SJCRH30 (cell line): ENCODE measurements around the gene SLC22A23. TPM values are rescaled to one million over a fixed set of nuclear protein-coding genes. Genes with fewer than 3 reads are reported as not detected.

ENCODE experiments used
- DNase-seq, 2 experiments: peaks; one replicate each; pipeline ENCODE4 v3.0.0-alpha.2; 2015 to 2020
- H3K27ac ChIP-seq: fragments of 250-450 bp; sonication (Bioruptor Pico); 2 replicates; pipeline ENCODE4 v1.5.1; 2020; ENCODE audit warnings: mild to moderate bottlenecking, moderate library complexity
- H3K27me3 ChIP-seq: fragments of 250-450 bp; sonication (Bioruptor Pico); 2 replicates; pipeline ENCODE4 v1.5.1; 2020; ENCODE audit warnings: mild to moderate bottlenecking, moderate library complexity
- H3K36me3 ChIP-seq: fragments of 250-450 bp; sonication (Bioruptor Pico); 2 replicates; pipeline ENCODE4 v1.5.1; 2020; ENCODE audit warnings: mild to moderate bottlenecking, moderate library complexity
- H3K4me1 ChIP-seq: fragments of 250-450 bp; sonication (Bioruptor Pico); 2 replicates; pipeline ENCODE4 v1.5.1; 2020; ENCODE audit warnings: mild to moderate bottlenecking, moderate library complexity
- H3K4me3 ChIP-seq: fragments of 250-450 bp; sonication (Bioruptor Pico); 2 replicates; pipeline ENCODE4 v1.5.1; 2020; ENCODE audit warnings: mild to moderate bottlenecking, moderate library complexity
- H3K9me3 ChIP-seq: fragments of 250-450 bp; sonication (Bioruptor Pico); replicated peaks from 2 replicates; pipeline ENCODE4 v1.5.1; 2020; ENCODE audit warnings: mild to moderate bottlenecking, moderate library complexity
- total RNA-seq: library from RNA; depleted of rRNA; stranded (reverse); fragments of >200 nt; shearing (Covaris generic); gene quantifications from 2 replicates; pipeline ENCODE4 v1.2.3, GENCODE V29; 2014

The SLC22A23 gene
- total RNA-seq, 1 experiment from 2014 or later = 0.43 TPM

GRCh38 chr6:3412779-3413500 is 43.9 kb downstream of the SLC22A23 start:
- Histone ChIP-seq H3K4me1 (no peaks in the 10 kb centered on the region), H3K9me3 (no peaks in the 10 kb centered on the region), H3K36me3 (no peaks in the 10 kb centered on the region), H3K4me3 (no peak overlapping the region), H3K27me3 (no peaks in the 10 kb centered on the region), H3K27ac (no peak overlapping the region)
- no peak for DNase-seq

GRCh38 chr6:3411967-3412778 is 44.7 kb downstream of the SLC22A23 start:
- Histone ChIP-seq H3K27me3 (no peaks in the 10 kb centered on the region), H3K36me3 (no peaks in the 10 kb centered on the region), H3K27ac (no peak overlapping the region), H3K9me3 (no peaks in the 10 kb centered on the region), H3K4me3 (no peak overlapping the region), H3K4me1 (no peaks in the 10 kb centered on the region)
- DNase-seq = no peak

DNA sequence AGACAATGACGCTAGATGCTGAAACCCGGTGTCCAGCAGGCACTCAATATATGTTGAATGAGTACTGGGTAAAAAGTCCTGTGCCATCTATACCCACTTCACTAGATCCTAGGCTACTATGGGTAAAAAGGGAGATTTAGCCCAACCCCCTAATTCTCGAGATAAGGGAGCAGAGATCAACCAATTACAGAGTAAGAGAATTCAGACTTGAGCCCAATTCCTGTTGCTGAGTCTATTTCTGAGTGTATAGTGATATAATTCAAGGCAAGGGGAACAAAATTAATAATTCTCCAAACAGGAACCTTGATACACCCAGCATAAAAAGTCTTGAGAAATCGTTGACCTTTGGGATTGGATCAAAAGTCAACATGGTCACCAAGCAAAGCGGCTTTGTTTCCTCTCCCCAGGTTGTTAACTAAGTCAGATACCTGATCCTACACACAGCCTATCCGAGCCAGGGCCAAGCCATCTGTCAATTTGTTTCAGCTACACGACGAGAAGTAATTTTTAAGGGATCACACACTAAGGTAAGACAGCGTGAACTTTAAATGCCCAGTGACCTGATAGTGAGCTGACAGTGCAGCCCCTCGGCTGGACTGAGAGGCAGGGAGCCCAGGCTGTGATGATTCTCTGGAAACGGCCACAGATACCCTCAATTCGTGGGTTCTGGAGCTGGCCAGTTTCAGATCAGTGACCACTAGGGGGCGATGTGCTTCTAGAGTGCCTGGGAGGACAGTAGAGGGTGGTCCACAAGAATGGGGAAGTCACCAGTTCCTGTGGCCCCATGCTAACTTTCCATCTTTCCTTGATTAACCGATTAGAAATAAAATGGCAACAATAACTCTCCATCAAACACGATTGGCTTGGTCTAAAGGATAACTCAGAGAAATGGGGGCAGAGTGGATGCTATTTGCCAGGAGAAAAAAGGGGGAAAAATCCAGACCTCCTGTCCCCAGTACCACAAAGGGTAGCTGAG is 46.2 kb downstream of the SLC22A23 start:
- Histone ChIP-seq H3K27me3 (no peaks in the 10 kb centered on the region), H3K9me3 (no peaks in the 10 kb centered on the region), H3K4me3 (no peak overlapping the region), H3K36me3 (no peaks in the 10 kb centered on the region), H3K27ac (no peak overlapping the region), H3K4me1 (no peaks in the 10 kb centered on the region)
- DNase-seq = peak; percentile 61 to 77

GRCh38 chr6:3409699-3410384 is 47.0 kb downstream of the SLC22A23 start:
- no peaks in the 10 kb centered on the region for H3K27me3 ChIP-seq
- DNase-seq = no peak
- H3K4me3 ChIP-seq = no peak overlapping the region
- H3K27ac ChIP-seq = no peak overlapping the region
- no peaks in the 10 kb centered on the region for H3K9me3 ChIP-seq
- no peaks in the 10 kb centered on the region for H3K36me3 ChIP-seq
- H3K4me1 ChIP-seq = no peaks in the 10 kb centered on the region

- Histone ChIP-seq H3K27ac (no peak overlapping the region), H3K4me1 (no peaks in the 10 kb centered on the region)
- DNase-seq = no peak
These were observed 48.2 kb downstream of the SLC22A23 start for GRCh38 chr6:3408665-3409064.

DNA sequence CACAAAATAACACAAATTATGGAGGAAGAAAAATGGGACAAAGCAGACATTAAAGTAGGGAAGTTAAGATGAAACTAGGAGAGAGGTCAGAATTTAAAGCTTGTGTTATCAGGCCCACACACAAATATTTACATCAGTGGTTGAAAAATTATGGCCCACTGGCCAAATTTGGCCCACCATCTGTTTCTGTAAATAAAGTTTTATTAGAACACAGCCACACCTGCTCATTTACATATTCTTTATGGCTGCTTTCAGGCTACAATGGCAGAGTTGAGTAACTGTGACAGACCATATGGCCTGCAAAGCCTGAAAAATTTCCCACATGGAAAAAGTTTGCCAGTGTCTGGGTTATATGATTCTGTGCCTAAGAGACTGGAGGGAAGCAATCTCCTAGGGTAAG is 49.0 kb downstream of the SLC22A23 start:
- Histone ChIP-seq H3K36me3 (no peaks in the 10 kb centered on the region), H3K9me3 (no peaks in the 10 kb centered on the region), H3K27ac (no peak overlapping the region), H3K4me1 (no peaks in the 10 kb centered on the region), H3K27me3 (no peaks in the 10 kb centered on the region), H3K4me3 (no peak overlapping the region)
- DNase-seq = no peak

More at GRCh38 chr6:3408665-3409064, 48.2 kb downstream of the SLC22A23 start:
- Histone ChIP-seq H3K4me3 (no peak overlapping the region), H3K36me3 (no peaks in the 10 kb centered on the region), H3K9me3 (no peaks in the 10 kb centered on the region), H3K27me3 (no peaks in the 10 kb centered on the region)

GRCh38 chr6:3406891-3407809 is 49.7 kb downstream of the SLC22A23 start:
- Histone ChIP-seq H3K4me1 (no peaks in the 10 kb centered on the region), H3K36me3 (no peaks in the 10 kb centered on the region), H3K27ac (no peak overlapping the region), H3K4me3 (no peak overlapping the region), H3K9me3 (no peaks in the 10 kb centered on the region), H3K27me3 (no peaks in the 10 kb centered on the region)
- no peak for DNase-seq

DNA sequence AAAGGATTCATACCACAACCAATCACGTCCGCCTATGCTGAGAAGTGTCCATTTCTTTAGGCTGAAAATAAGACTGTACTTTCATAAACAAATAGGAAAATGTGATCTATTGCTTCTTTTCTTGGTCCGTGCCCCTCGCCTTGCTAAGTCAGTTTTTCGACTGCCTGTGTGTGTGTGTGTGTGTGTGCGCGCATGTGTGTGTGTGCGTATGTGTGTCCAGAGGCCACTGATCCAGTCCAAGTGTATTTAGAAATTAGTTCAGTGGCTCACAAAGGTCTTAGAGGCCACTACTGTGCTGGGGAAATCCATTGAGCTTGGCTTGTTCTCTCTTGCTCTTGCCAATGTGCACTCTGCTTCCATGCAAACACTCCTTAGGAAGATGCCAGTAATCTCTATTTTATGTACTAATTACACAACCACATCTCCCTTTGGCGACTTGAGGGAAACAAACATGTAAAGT is 50.5 kb downstream of the SLC22A23 start:
- DNase-seq = no peak
- Histone ChIP-seq H3K4me3 (no peak overlapping the region), H3K4me1 (no peaks in the 10 kb centered on the region), H3K9me3 (no peaks in the 10 kb centered on the region), H3K36me3 (no peaks in the 10 kb centered on the region), H3K27ac (no peak overlapping the region), H3K27me3 (no peaks in the 10 kb centered on the region)

DNA sequence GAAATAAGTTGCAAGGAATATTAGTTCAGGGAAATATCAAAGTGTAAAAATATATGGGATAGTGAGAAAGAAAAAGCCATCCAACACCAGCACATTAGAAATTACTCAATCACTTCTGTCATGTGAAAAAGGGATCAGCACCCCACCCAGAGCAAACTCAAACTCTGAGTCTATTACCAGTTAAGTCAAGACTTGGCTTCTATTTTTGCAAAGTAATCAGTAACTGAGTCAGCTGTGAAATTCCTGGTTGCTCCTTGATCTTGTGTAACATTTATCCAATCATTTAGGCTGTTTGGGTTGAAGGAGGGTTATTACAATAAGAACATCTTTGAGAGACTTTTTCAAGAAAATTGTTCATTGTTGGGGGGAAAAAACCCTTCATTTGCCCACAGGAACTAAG is 51.2 kb downstream of the SLC22A23 start:
- no peak overlapping the region for H3K27ac ChIP-seq
- H3K4me3 ChIP-seq = no peak overlapping the region
- no peaks in the 10 kb centered on the region for H3K9me3 ChIP-seq
- H3K27me3 ChIP-seq = no peaks in the 10 kb centered on the region
- H3K36me3 ChIP-seq = no peaks in the 10 kb centered on the region
- H3K4me1 ChIP-seq = no peaks in the 10 kb centered on the region
- no peak for DNase-seq

DNA sequence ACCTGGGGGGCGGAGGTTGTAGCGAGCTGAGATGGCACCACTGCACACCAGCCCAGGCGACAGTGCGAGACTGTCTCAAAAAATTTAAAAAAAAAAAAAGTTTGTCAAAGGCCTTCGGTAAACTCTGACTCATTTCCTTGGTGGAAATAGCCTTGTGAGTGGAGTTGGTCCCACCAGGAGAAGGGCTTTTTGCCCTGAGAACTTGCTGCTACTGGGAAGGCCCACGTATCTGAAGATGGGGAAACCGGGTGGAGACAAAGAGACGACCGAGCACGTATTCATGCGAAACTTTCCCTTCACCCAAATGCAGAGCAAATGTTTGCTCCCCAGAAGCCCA is 51.7 kb downstream of the SLC22A23 start:
- H3K4me3 ChIP-seq = no peak overlapping the region
- H3K9me3 ChIP-seq = no peaks in the 10 kb centered on the region
- no peak for DNase-seq
- H3K27ac ChIP-seq = no peak overlapping the region
- H3K4me1 ChIP-seq = no peaks in the 10 kb centered on the region
- H3K36me3 ChIP-seq = no peaks in the 10 kb centered on the region
- no peaks in the 10 kb centered on the region for H3K27me3 ChIP-seq

GRCh38 chr6:3403238-3404173 is 53.3 kb downstream of the SLC22A23 start:
- no peak for DNase-seq
- Histone ChIP-seq H3K4me1 (no peaks in the 10 kb centered on the region), H3K4me3 (no peak overlapping the region), H3K36me3 (no peaks in the 10 kb centered on the region), H3K27me3 (no peaks in the 10 kb centered on the region), H3K27ac (no peak overlapping the region), H3K9me3 (no peaks in the 10 kb centered on the region)

DNA sequence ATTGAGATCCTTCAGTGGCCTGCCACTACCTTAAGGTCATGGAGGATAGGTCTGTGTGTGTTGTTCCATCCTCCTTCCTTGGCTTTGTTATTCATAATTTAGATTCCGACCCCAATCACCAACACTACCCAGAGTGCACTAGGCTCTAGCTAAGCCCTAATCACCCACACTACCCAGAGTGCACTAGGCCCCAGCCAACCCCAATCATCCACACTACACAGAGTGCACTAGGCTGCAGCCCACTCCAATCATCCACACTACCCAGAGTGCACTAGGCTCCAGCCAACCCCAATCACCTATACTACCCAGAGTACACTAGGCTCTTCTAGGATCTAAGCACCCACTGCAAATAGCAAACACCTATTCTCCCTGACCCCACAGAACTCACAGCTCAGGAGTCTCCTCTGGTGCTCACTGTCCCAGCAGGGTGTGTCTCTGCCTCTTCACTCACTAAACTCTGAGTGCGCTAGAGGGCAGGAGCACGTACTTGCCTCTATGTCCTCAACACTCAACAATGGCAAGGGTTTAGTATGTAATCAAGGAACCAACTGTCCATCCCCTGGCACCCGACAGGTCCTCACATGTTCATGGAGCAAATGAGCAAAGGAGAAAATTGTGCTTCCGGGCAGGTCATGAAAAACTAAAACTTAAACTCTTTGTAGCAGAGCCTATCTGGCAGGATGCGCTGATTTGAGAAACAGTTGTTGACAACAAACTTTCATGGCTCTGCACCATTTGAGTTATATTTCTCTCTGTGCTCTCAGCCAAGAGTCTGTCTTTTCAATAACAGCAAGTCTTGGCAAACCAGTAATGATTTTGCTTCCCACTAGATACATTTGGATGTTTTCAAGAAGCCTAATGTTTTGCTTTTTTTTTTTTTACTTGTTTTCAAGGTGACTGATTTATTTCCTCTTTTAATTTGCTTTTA is 54.3 kb downstream of the SLC22A23 start:
- no peak for DNase-seq
- no peaks in the 10 kb centered on the region for H3K27me3 ChIP-seq
- H3K4me3 ChIP-seq = no peak overlapping the region
- no peaks in the 10 kb centered on the region for H3K4me1 ChIP-seq
- no peaks in the 10 kb centered on the region for H3K36me3 ChIP-seq
- H3K9me3 ChIP-seq = no peaks in the 10 kb centered on the region
- no peak overlapping the region for H3K27ac ChIP-seq
